Stimulated activated CD8-positive, alpha-beta memory T cell treated with anti-CD3 and anti-CD28 coated beads, Interleukin-12 subunit alpha, Interleukin-12 subunit beta, amount 100 ng/mL, for 4 hours (primary cell): ENCODE data around the gene DKK2.

Source experiments
- DNase-seq: peaks from one replicate; pipeline ENCODE4 v3.0.0-alpha.2; 2020; ENCODE audit warnings: low read depth

DKK2 gene

GRCh38 chr4:107017443-107018343 lies 18.4 kb downstream of the DKK2 start:
- no peak for DNase-seq

- no peak for DNase-seq
Observed at GRCh38 chr4:107011312-107011711, 24.8 kb downstream of the DKK2 start.

- DNase-seq, result no peak
Observed at GRCh38 chr4:107009196-107009968, 26.7 kb downstream of the DKK2 start.

- DNase-seq, result no peak
Observed at GRCh38 chr4:107008115-107008514, 28.0 kb downstream of the DKK2 start.

- no peak for DNase-seq
Observed at GRCh38 chr4:107006218-107006617, 29.9 kb downstream of the DKK2 start.

- DNase-seq, result no peak
Observed at GRCh38 chr4:106996490-106996889, 39.6 kb downstream of the DKK2 start.

- DNase-seq, result no peak
Observed at GRCh38 chr4:106993827-106994226, 42.3 kb downstream of the DKK2 start.

GRCh38 chr4:106987311-106987710 lies 48.8 kb downstream of the DKK2 start:
- DNase-seq, result no peak

GRCh38 chr4:106986486-106986885 lies 49.6 kb downstream of the DKK2 start:
- DNase-seq, result no peak

GRCh38 chr4:106985830-106986229 lies 50.3 kb downstream of the DKK2 start:
- DNase-seq, result no peak

GRCh38 chr4:106982711-106983211 lies 53.4 kb downstream of the DKK2 start:
- DNase-seq, result no peak

GRCh38 chr4:106981431-106981830 lies 54.7 kb downstream of the DKK2 start:
- no peak for DNase-seq

GRCh38 chr4:106979476-106979875 lies 56.6 kb downstream of the DKK2 start:
- DNase-seq, result no peak

- DNase-seq, result no peak
Observed at GRCh38 chr4:106978046-106978774, 57.9 kb downstream of the DKK2 start.

GRCh38 chr4:106971636-106972035 lies 64.5 kb downstream of the DKK2 start:
- DNase-seq, result no peak

- DNase-seq, result no peak
Observed at GRCh38 chr4:106967892-106968291, 68.2 kb downstream of the DKK2 start.

GRCh38 chr4:106953036-106953705 lies 82.9 kb downstream of the DKK2 start:
- no peak for DNase-seq

- DNase-seq, result no peak
Observed at GRCh38 chr4:106951891-106952290, 84.2 kb downstream of the DKK2 start.

GRCh38 chr4:106941841-106942240 lies 94.3 kb downstream of the DKK2 start:
- DNase-seq, result no peak

GRCh38 chr4:106930522-106930921 lies 105.6 kb downstream of the DKK2 start:
- DNase-seq, result no peak

GRCh38 chr4:106929248-106929647 lies 106.9 kb downstream of the DKK2 start:
- DNase-seq, result no peak

- no peak for DNase-seq
Observed at GRCh38 chr4:106914223-106914622, 121.9 kb downstream of the DKK2 start.
